GM18909 (cell line): ENCODE results near the gene DRAXIN.

Experiments used
- ATAC-seq: cut with Tn5 transposase; IDR thresholded peaks from one replicate; pipeline ENCODE4 v1.9.1; 2021; ENCODE audit warnings: mild to moderate bottlenecking; ENCODE audit not compliant: unreplicated experiment, poor library complexity

Gene DRAXIN

GRCh38 chr1:11682799-11683198, 8.7 kb upstream of the DRAXIN start:
- ATAC-seq, result no peak

- no peak for ATAC-seq
These were observed 7.4 kb upstream of the DRAXIN start for GRCh38 chr1:11684070-11684469.

- ATAC-seq, result no peak
These were observed 6.2 kb upstream of the DRAXIN start for GRCh38 chr1:11685210-11685752.

- no peak for ATAC-seq
These were observed 3.0 kb upstream of the DRAXIN start for GRCh38 chr1:11688506-11688905.

- ATAC-seq, result no peak
These were observed 861 bp upstream of the DRAXIN start for GRCh38 chr1:11690397-11691301.

GRCh38 chr1:11691928-11692711, 610 bp downstream of the DRAXIN start:
- no peak for ATAC-seq

- no peak for ATAC-seq
These were observed 1.6 kb downstream of the DRAXIN start for GRCh38 chr1:11693024-11693590.

- no peak for ATAC-seq
These were observed 2.4 kb downstream of the DRAXIN start for GRCh38 chr1:11693917-11694316.

- ATAC-seq, result no peak
These were observed 4.4 kb downstream of the DRAXIN start for GRCh38 chr1:11695861-11696260.

- ATAC-seq, result no peak
These were observed 5.8 kb downstream of the DRAXIN start for GRCh38 chr1:11697188-11697892.

- ATAC-seq, result no peak
These were observed 6.3 kb downstream of the DRAXIN start for GRCh38 chr1:11697893-11698210.

- ATAC-seq, result no peak
These were observed 9.3 kb downstream of the DRAXIN start for GRCh38 chr1:11700601-11701467.

GRCh38 chr1:11701551-11701961, 10.0 kb downstream of the DRAXIN start:
- ATAC-seq, result no peak

- ATAC-seq, result no peak
These were observed 10.7 kb downstream of the DRAXIN start for GRCh38 chr1:11701981-11702803.

- ATAC-seq, result no peak
These were observed 12.1 kb downstream of the DRAXIN start for GRCh38 chr1:11703357-11704193.

- ATAC-seq, result no peak
These were observed 12.7 kb downstream of the DRAXIN start for GRCh38 chr1:11704194-11704529.

- ATAC-seq, result no peak
These were observed 13.4 kb downstream of the DRAXIN start for GRCh38 chr1:11704691-11705475.
